Hindlimb muscle (tissue), 1 donor: Measurements from ENCODE around the gene RPS3. TPM values are rescaled to one million over a fixed set of nuclear protein-coding genes. Genes with fewer than 3 reads are reported as not detected.

ENCODE experiments used
- DNase-seq: peaks from one replicate; pipeline ENCODE4 v3.0.0-alpha.2; 2013
- polyA plus RNA-seq: library from polyadenylated mRNA; unstranded; fragments of 120-200 nt; gene quantifications from one replicate; pipeline ENCODE4 v1.2.1, GENCODE V29; 2013; ENCODE audit not compliant: insufficient read length

RPS3 gene
- polyA plus RNA-seq, 1 donor = 3,361 TPM

- no peak for DNase-seq
Measured at GRCh38 chr11:75420224-75421034, 21.1 kb downstream of the RPS3 start.

DNA sequence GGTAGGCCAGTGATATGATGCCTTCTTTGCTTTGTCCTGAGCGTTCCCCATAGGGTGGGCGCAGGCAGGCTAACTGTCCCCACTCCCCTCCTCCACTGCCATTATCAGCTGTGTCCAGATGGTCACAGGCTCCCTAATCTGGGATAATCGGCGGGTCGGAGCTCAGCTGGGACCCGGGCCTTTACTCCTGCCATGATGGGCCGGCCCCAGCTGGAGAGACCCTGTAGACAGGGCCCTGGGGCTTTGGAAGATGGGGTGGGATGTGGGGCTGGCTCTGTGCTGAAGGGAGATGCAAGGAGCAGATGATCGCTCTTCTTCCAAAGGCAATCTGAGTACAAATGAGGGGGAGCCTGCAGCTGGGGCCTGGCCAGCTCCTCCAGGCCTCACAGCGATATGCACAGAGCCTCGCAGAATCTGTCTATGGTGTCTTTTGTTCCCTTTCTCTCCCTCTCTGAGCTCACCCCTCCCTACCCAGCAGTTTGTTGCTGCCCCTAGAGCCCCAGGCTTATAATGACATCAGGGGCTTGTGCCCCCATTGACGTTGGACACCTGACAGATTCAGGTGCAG lies 21.8 kb downstream of the RPS3 start:
- no peak for DNase-seq

DNA sequence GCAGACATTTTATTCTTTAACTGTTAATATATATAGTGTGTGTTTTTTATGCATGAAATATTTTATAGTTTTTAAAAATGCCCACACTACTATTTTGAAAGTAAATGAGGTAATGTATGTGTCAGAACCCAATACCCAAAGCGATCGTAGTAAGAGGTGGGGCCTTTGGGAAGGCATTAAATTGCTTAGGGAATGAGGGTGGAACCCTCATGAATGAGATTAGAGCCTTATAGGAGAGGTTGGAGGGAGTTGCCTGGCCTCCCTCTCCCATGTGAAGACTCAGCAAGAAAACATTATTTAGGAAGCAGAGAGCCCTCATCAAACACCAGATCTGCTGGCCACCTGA lies 22.6 kb downstream of the RPS3 start:
- DNase-seq = no peak

- DNase-seq = no peak
Measured at GRCh38 chr11:75422248-75423231, 23.2 kb downstream of the RPS3 start.

DNA sequence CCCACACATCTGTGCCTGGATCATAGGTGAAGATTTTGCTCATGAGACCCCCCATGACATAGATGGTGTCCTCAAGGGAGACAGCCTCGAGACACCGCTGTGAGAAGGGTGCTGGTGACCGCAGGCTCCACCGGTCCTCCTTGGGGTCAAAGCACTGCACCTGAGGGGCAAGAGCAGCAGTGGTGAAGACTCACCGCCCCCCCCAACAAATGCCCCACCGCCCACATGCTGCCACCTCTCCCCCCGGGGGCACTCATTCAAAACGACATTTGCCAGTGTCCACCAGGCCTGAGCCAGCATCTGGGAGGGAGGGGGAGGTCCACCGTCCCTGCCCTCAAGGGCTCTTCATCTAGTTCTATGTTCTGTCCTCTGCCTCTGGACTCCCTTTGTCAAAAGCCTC lies 24.4 kb downstream of the RPS3 start:
- DNase-seq = no peak

DNA sequence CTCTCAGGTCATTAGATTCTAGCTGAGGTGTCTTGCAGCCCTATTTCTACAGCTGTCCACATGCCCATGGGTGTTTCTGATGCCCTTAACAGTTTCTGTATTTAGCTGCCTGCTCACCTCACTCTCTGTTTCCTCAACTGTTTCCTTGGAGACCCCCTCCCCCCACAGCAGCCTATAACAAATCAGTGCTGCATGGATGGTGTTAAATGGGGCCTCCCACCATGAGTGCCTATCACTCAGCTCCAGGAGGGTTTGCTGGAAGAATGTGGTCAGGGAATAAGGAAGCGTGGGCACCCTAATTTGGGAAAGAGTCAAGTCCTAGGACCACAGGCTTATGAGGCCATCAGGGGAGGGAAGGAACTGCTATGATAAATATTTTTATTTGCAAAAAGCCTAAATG lies 25.1 kb downstream of the RPS3 start:
- no peak for DNase-seq

GRCh38 chr11:75425422-75425821 lies 26.1 kb downstream of the RPS3 start:
- DNase-seq = no peak

DNA sequence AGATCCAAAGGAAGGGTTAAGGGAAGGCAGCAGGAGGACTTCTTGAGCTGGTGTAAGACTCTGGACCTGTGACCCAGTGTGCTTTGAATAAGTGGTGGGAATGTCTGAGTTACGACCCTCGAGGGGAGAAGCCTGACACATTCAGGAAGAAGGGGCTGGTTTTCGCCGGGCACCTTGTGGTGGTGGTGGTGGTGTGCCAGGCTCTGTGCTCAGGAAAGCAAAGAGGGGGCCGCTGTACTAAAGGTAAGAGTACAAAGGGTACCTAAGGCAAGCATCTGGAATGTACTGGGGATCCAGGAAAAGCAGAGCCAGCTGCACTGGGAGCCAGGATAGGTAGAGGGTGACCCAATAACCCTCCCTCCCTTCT lies 27.4 kb downstream of the RPS3 start:
- no peak for DNase-seq

DNA sequence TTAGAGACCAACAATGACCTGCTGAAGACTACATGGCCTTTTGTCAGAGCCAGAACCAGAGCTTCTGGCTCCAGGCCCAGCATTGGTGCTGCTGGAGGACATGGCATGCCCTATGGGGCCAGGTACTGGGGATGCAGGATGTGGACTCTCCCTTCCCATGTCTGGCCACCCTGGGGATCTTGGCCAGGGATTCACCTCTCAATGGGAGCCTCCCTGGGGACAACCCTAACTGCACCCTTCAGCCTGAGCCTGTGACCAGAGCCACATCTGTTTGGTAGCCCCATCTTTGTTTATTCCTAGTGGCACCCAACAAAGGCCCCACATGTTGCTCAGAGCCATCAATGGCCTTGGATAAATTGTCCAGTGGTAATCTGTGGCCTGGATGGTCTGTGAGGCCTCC lies 27.9 kb downstream of the RPS3 start:
- DNase-seq = no peak

DNA sequence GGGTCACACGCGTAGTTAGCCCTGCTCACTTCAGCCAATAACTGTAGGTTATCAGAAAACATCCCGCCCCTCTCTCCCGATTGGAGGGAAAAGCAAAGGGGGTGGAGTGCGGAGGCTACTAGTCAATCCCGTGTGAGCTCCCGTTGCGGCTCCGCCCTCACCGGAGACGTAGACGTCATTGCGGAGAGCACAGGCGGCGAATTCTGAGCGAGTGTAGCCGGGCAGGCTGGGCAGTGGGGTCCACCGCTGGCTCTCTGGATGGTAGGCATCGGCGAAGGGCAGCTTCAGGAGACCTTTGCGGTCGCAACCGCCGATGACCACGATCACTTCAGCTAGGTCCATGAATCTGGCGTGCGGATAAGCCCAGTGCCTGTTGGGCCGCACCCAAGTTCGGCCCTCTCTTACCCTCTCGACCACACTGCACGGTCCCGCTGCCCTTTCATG lies 29.0 kb downstream of the RPS3 start:
- DNase-seq = peak; percentile 91

DNA sequence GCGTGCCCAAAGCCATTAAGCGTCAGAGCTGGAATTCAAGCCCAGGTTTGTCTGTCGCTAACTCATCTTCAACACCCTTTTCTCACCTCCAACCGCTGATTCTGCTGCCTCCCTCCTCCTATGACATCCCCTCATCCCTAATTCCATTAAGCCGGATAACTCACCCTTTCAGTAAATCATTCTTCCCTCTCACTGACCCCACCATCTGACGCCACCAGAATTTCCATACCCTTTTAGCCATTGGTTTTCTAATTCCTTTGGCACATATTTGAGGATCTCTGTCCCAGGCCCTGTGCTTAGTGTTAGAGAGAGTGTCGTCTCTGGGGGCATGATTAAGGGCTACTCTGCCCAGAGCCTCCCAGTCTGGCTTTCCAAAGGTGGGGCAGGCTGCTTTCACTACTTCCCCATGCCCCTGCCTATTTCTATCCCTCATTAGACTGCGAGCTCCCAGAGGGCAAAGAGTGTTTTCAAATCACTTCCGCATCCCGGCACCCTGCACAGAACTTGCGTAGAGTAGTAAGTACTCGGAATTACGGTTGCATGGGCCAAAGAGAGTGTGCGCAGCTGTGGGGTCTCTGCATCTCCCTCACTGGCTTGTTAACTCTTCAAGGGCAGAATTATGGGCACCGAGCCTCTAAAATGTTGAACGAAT lies 29.8 kb downstream of the RPS3 start:
- DNase-seq = no peak

DNA sequence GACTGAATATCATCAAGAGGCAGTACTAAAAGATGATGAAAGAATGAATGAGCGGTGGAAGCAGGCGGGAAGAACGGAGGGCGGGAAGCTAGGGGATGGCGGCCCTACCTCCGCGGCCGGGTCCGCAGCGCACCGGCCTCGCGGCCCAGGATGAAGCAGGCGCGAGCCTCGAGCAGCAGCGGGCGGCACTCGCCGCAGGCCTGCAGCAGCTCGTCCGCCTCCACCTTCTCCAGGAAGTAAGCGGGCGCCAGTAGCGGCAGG lies 30.3 kb downstream of the RPS3 start:
- DNase-seq = no peak

- DNase-seq = peak; percentile 71
Measured at GRCh38 chr11:75429902-75430713, 30.8 kb downstream of the RPS3 start.

GRCh38 chr11:75430714-75431532 lies 31.6 kb downstream of the RPS3 start:
- DNase-seq = no peak

DNA sequence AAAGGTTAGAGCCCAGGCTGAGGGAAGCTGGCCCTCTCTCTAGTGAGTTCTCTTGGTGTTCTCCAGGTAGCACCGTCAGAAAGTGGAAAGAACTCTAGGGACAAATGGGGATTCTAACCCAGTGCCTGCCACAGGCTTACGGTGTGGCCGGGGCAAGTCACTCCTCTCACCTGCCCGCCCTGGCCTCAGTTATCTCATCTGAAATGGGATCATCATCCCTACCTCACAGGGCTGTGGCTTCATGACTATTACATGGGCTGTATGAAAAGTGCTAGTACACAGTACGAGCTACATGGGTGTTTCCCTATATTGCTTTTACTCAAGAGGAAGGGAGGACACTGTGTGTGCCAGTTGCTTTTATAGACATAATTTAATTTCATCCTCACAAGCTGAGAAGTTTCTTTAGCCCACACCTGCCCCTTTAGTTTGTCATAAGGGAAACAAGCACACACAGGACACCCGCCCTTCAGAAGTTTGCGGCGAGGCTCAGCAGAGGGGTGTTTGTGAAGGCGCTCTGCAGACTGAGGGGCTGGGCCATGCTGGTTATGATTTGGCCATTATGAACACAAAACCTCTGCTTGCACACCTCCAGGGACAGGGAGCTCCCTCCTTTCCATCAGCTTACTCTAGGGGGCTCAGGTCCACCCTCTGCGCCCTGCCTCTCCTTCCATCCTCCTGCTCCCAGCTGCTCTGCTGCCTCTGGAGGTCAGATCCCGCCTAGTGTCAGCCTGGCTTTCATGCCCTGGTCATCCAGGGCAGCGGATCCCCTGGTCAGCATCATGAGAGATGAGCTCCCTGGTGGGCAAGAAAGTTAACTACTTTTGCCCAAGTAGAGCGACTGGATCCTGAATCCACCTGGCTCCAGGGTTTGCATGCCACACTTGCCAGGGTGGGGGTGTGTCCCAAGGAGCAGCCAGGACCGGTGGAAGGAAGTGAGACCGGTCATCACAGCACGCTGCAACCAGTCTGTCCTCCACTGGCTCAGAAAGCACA lies 32.5 kb downstream of the RPS3 start:
- no peak for DNase-seq

DNA sequence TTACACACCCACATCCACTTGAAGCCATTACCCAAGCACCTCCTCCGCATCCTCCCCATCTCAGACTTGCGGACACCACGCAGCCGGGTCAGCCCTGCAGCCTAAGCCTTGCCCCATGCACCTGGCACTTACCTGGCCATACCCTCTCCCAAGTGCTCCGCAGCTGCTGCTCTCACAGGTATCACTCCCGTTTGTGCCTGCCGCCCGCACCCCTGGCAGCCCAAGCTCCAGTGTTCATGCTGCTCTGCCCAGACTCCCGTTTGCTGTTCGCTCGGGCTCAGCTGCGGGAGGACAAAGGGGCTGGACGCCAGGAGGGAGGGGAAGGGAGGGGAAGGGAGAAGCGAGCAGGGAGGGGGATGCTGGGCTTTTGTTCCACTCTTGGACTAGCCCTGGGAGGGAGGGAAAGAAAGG lies 33.6 kb downstream of the RPS3 start, which contains the start of gene KLHL35:
TSS of gene KLHL35 (minus strand) at position 293 of the 411 bp plus-strand sequence. CDS start 2,574 bp downstream, outside the sequence.
- DNase-seq = no peak

DNA sequence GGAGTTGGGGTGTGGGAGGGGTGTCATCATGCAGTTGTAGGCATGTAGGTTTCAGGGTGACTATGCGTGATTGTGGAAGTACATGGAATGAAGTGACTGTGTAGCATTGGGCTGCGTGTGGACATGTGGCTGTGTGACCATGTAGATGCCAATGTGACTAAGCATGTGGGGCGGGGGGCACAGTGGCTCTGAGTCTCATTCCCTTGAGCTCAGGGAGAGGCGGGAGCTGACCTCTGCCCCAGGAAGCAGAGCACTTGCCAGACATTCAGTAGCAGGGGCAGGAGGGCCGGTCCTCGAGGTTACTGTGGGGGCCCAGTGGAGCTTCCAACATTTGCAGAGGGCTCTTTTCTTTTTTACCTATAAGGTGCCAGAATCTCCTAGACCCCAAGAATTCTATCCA lies 34.1 kb downstream of the RPS3 start:
- DNase-seq = no peak

GRCh38 chr11:75434051-75434450 lies 34.7 kb downstream of the RPS3 start:
- no peak for DNase-seq

DNA sequence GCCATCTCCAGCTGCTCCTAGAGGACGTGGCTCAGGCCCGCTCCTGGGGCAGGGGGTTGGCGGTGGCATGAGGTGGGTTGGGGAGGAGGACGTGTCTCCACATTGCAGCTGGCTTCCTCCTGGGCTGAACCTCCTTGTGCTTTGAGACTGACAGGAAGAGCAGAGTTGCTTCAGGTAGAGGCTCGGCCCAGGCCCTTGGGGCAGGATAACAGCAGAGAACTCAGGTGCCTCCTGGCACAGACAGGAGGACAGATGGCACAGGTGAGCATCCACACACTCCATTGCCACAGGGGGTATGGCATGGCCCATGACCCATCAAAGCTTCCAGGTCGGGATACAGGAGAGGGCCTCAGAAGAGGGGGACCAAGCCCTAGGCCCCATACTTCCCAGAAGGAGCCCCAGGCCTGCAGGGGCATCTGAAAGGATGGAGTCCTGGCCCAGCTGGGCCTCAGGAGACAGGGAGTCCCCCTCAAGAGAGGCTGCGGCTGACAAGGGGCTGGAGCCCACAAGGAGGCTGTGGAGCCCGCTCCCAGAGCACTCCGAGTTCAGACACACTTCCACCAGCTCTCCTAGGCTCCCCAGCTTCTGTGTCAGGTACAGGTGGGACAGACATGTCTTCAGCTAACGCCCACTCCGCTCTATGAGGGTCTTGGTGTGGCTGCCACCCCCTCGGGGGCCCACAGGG lies 35.7 kb downstream of the RPS3 start:
- DNase-seq = no peak
